ENCODE data around the gene NOTCH4. TPM values are rescaled to one million over a fixed set of nuclear protein-coding genes. Genes with fewer than 3 reads are reported as not detected.

NOTCH4 gene
- total and polyA plus RNA-seq, 9 of the 15 experiments (the other 6 are each of a cell fraction or from before 2014, with no cell fraction given), result 0.24 to 4.3 (median 1.7) TPM

- TF ChIP-seq EZH2 (IDR thresholded peaks at IDR 0.05; ENCODE audit: borderline replicate concordance, low read depth, low read length), result no peak
- TF ChIP-seq TARDBP (IDR thresholded peaks at IDR 0.05), result peak; percentile 43; the same call in 1 of the 2 replicates
- no peak for TF ChIP-seq SNAPC5 (CRISPR knock-in tag; IDR thresholded peaks at IDR 0.05)
- TF ChIP-seq RCOR1 (IDR thresholded peaks at IDR 0.05; ENCODE audit: borderline replicate concordance in 1 of 2, low read depth in 2 of 2, low read length in 2 of 2), result peak in 1 of 2 experiments; percentile 7; a peak in 1 of 4 replicates
- TF ChIP-seq BACH1 (tag; IDR thresholded peaks at IDR 0.05), result no peak
- no peak for TF ChIP-seq SRSF7 (optimal IDR thresholded peaks at IDR 0.05; ENCODE audit: low read depth, low read length)
- no peak for TF ChIP-seq CHCHD3 (CRISPR knock-in tag; IDR thresholded peaks at IDR 0.05)
- TF ChIP-seq NKRF (IDR thresholded peaks at IDR 0.05; ENCODE audit: borderline replicate concordance), result no peak; the same call in 1 of the 2 replicates
- TF ChIP-seq JUN (IDR thresholded peaks at IDR 0.05; ENCODE audit: borderline replicate concordance, low read depth, low read length), result no peak
- no peak for TF ChIP-seq JUN (CRISPR knock-in tag; IDR thresholded peaks at IDR 0.05; ENCODE audit: borderline replicate concordance)
- TF ChIP-seq ZNF431 (CRISPR knock-in tag; IDR thresholded peaks at IDR 0.05), result peak; percentile 62
- no peak for TF ChIP-seq HEY1 (CRISPR knock-in tag; IDR thresholded peaks at IDR 0.05; ENCODE audit: borderline replicate concordance)
- TF ChIP-seq ZBTB1 (CRISPR knock-in tag; IDR thresholded peaks at IDR 0.05; ENCODE audit: borderline replicate concordance, low read depth), result peak; percentile 83; the same call in 1 of the 2 replicates
- no peak for TF ChIP-seq TRIM28 (IDR thresholded peaks at IDR 0.05)
- no peak for TF ChIP-seq NFATC3 (IDR thresholded peaks at IDR 0.05)
- TF ChIP-seq MXI1 (IDR thresholded peaks at IDR 0.05; ENCODE audit: low read depth, low read length), result peak; percentile 2; the same call in 1 of the 2 replicates
- TF ChIP-seq CUX1 (CRISPR knock-in tag; IDR thresholded peaks at IDR 0.05), result no peak
- no peak for TF ChIP-seq RBM34 (IDR thresholded peaks at IDR 0.05; ENCODE audit: borderline replicate concordance, insufficient read depth, low read length)
- TF ChIP-seq NFE2L1 (tag; IDR thresholded peaks at IDR 0.05; ENCODE audit: borderline replicate concordance, low read depth), result no peak
- TF ChIP-seq HMGN3 (IDR thresholded peaks at IDR 0.05; ENCODE audit: borderline replicate concordance, extremely low read depth, insufficient read length, low read depth, low read length), result no peak
- no peak for TF ChIP-seq SMARCA5 (IDR thresholded peaks at IDR 0.05)
These were observed 70.0 kb downstream of the NOTCH4 start, which contains the start of gene PPT2 (continued) for GRCh38 chr6:32153564-32154513.

All from K562 (cell line).